GM10248 (cell line): ENCODE data around the gene PLA2G3.

Experiments used
- CTCF ChIA-PET: fragments of 300-600 bp; sonication (Branson Sonifier 250); formaldehyde crosslinking; extraction: SDS; loops from one replicate; lab custom pipeline; 2021; ENCODE audit warnings: antibody characterized with exemption; lab: Yijun Ruan, JAX
- POLR2A ChIA-PET: fragments of 350-650 bp; sonication (Branson Sonifier 250); formaldehyde crosslinking; extraction: SDS; loops from one replicate; lab custom pipeline; 2020; ENCODE audit warnings: antibody characterized with exemption; lab: Yijun Ruan, JAX
- DNase-seq: peaks from one replicate; pipeline ENCODE4 v3.0.0; 2012; ENCODE audit errors: extremely low spot score
- CTCF ChIP-seq: IDR thresholded peaks from 2 replicates; pipeline ENCODE4 v1.5.1; 2012; ENCODE audit warnings: mild to moderate bottlenecking, low read depth; ENCODE audit errors: extremely low read depth, missing control alignments, control extremely low read depth

Gene PLA2G3

DNA sequence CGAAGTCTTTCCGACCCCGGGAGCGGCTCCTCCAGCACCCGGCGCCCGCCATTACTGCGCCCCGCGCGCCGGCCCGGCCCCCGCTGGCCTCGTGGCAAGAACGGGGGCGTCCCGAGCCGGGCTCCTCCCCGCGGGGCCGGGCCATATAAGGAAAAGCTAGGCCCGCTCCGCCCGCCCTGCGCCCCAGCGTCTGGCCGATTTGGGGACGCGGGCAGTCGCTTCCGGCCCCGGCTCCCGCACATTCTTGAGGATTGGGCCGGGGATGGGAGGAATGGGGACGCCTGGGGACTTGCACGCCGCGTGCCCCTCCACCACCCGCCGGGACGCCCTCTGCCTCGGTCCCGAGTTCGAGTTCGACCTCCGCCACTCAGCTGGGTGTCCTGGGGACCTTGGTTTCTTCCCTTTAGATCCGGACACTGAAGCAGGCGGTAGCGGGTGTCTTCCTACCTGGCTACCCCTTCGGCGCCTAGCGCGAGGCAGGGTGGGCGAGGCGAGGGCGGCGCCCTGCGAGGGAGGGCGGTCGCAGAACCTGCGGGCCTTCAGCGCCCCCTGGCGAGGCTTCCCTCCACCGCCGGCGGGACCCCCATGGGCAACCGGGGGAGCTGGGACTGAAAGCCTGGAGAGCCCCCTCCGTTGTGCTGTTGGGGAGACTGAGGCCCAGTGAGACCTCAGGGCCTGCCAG, 55.4 kb downstream of the PLA2G3 start:
- peak; percentile 87 for TF ChIP-seq CTCF
- CTCF ChIA-PET: interaction anchor here (0.7 to 4.0 kb wide), 36 partner anchors 9 to 522 kb away, joined by 3 to 25 read pairs (median 5); partner anchors contain the start of genes MORC2 and SELENOM
- peak; percentile 94 for DNase-seq
- POLR2A ChIA-PET: interaction anchor here (0.6 to 1.9 kb wide), 4 partner anchors 34 to 134 kb away, joined by 3 to 5 read pairs (median 4); partner anchors contain the start of gene RNF185
